ENCODE results near the gene B3GNT8. TPM values are rescaled to one million over a fixed set of nuclear protein-coding genes. Genes with fewer than 3 reads are reported as not detected.
"Not testable (repeated sequence)": the region's sequence is repeated elsewhere in the genome, so short reads cannot be mapped to it uniquely, and the experiment has no call there.

The B3GNT8 gene
- polyA plus RNA-seq (2013, experiment 1 of 2; ENCODE audit: insufficient read length), result 1.5 TPM
- 2.3 TPM for polyA plus RNA-seq (2013, experiment 2 of 2; ENCODE audit: insufficient read length)

GRCh38 chr19:41426952-41427646 lies at the start of gene B3GNT8:
B3GNT8 (minus strand) TSS chr19:41427374; CDS start chr19:41426778, 596 bp downstream.
- DNase-seq, result peak; percentile 71

GRCh38 chr19:41476583-41476982 lies 49.4 kb upstream of the B3GNT8 start:
- DNase-seq, result no peak

GRCh38 chr19:41463257-41464256 lies 36.4 kb upstream of the B3GNT8 start:
- not testable (repeated sequence) for DNase-seq

GRCh38 chr19:41462497-41462896 lies 35.3 kb upstream of the B3GNT8 start:
- DNase-seq, result no peak

GRCh38 chr19:41457241-41457640 lies 30.1 kb upstream of the B3GNT8 start:
- no peak for DNase-seq

- DNase-seq, result peak; percentile 12
Observed at GRCh38 chr19:41456342-41456918, 29.3 kb upstream of the B3GNT8 start.

GRCh38 chr19:41455936-41456335 lies 28.8 kb upstream of the B3GNT8 start:
- DNase-seq, result no peak

GRCh38 chr19:41452584-41453275 lies 25.6 kb upstream of the B3GNT8 start:
- no peak for DNase-seq

GRCh38 chr19:41449865-41450178 lies 22.6 kb upstream of the B3GNT8 start:
- DNase-seq, result no peak

- DNase-seq, result peak; percentile 62
Observed at GRCh38 chr19:41449079-41449864, 22.1 kb upstream of the B3GNT8 start.

GRCh38 chr19:41447732-41448332 lies 20.7 kb upstream of the B3GNT8 start:
- no peak for DNase-seq

GRCh38 chr19:41445575-41445974 lies 18.4 kb upstream of the B3GNT8 start:
- DNase-seq, result no peak

- DNase-seq, result no peak
Observed at GRCh38 chr19:41443813-41444455, 16.8 kb upstream of the B3GNT8 start.

GRCh38 chr19:41442473-41443355 lies 15.5 kb upstream of the B3GNT8 start, which contains the start of gene ERICH4:
ERICH4 (plus strand) TSS chr19:41443156; CDS start chr19:41443170, 14 bp downstream.
- DNase-seq, result no peak

GRCh38 chr19:41441321-41441945 lies 14.3 kb upstream of the B3GNT8 start:
- DNase-seq, result no peak

- peak; percentile 98 for DNase-seq
Observed at GRCh38 chr19:41439441-41440222, 12.5 kb upstream of the B3GNT8 start, which contains the start of gene DMAC2. DMAC2 (minus strand) TSS chr19:41439912; CDS start chr19:41439899, 13 bp downstream.

GRCh38 chr19:41437944-41438574 lies 10.9 kb upstream of the B3GNT8 start:
- no peak for DNase-seq

- no peak for DNase-seq
Observed at GRCh38 chr19:41436674-41436951, 9.4 kb upstream of the B3GNT8 start.

All from fibroblast of skin of back (primary cell).